Islet precursor cell (in vitro differentiated cells): ENCODE results near the gene BBX.
"Not testable (repeated sequence)": the region's sequence is repeated elsewhere in the genome, so short reads cannot be mapped to it uniquely, and the experiment has no call there.

ENCODE experiments used
- DNase-seq: peaks from one replicate; pipeline ENCODE4 v3.0.0-alpha.2; 2018

Gene BBX

GRCh38 chr3:107689355-107689754, 166.6 kb downstream of the BBX start:
- DNase-seq: no peak

GRCh38 chr3:107690522-107691138, 167.9 kb downstream of the BBX start:
- no peak for DNase-seq

GRCh38 chr3:107691984-107692383, 169.2 kb downstream of the BBX start:
- not testable (repeated sequence) for DNase-seq

DNA sequence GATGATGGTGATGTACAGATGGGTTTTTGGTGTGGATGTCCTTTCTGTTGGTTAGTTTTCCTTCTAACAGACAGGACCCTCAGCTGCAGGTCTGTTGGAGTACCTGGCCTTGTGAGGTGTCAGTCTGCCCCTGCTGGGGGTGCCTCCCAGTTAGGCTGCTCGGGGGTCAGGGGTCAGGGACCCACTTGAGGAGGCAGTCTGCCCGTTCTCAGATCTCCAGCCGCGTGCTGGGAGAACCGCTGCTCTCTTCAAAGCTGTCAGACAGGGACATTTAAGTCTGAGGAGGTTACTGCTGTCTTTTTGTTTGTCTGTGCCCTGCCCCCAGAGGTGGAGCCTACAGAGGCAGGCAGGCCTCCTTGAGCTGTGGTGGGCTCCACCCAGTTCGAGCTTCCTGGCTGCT, 174.6 kb downstream of the BBX start:
- not testable (repeated sequence) for DNase-seq

GRCh38 chr3:107697855-107698254, 175.1 kb downstream of the BBX start:
- DNase-seq: not testable (repeated sequence)

GRCh38 chr3:107699682-107700081, 176.9 kb downstream of the BBX start:
- DNase-seq: no peak

DNA sequence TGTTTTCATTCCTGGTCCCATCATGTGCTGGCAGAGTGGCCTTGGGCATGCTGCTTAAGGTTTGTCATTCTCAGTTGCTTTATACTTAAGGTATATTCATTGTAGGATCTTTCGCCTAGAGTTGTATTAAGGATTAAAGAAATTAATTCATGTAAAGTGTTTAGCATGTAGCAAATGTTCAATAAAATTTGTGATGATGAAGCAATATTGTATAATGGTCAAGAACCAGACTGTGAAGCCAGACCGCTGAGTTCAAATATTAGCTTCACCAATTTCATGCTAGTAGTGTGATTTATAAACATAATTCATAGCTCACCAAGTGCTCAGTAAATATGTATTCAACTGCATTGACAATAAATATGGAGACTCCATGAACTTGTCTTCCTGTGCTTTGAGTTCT, 178.5 kb downstream of the BBX start:
- no peak for DNase-seq

DNA sequence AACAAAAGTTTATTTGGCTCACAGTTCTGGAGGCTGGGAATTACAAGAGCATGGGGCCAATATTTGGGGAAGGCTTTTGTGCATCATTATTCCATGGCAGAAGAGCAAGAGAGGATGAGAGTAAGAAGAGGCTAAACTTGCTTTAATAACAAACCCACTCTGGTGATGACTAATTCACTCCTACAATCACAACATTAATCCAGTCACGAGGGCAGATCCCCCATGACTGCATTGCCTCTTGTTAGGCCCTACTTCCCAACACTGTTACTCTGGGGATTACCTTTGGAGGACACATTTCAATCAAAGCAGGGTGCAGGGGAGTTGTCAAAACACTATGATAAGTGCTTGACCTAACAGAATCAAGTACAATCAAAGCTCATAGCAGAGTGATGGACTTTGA, 181.7 kb downstream of the BBX start:
- no peak for DNase-seq

GRCh38 chr3:107705046-107705445, 182.3 kb downstream of the BBX start:
- no peak for DNase-seq

DNA sequence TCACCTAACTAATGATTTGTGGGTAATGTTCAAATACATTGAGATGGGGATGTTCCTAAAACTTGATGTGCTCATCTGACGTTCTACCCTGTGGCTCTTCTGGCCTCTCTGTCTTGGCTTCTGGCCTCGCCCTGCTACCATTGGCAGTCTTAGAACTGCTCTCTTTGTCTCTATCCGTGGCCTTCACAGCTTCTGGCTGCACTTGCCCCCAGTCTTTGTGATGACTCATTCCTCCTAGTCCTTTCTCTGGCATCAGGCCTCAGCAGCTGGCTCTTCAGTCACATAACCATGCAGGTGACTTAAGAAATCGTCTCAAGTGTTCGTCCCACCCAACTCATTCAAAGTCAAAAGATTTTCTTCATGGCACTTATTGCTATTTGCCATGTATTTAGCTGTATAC, 188.1 kb downstream of the BBX start:
- DNase-seq: peak; percentile 72

DNA sequence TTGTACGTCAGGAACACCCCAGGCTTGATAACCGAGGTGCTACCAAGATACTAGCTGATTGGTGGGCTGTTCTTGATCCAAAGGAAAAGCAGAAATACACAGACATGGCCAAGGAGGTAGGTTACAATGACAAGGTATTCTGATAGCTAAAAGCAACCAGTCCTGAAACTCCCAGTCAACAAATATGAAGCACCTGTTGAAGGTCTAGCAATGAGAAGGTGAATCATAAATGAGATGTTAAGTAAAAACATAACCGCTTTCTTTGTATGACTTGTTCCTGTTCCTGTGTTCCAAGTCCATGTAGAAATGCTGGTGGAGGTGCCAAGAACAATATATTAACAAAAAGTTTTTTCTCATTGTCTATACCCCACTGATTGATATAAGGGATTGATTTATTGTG, 194.0 kb downstream of the BBX start:
- no peak for DNase-seq

DNA sequence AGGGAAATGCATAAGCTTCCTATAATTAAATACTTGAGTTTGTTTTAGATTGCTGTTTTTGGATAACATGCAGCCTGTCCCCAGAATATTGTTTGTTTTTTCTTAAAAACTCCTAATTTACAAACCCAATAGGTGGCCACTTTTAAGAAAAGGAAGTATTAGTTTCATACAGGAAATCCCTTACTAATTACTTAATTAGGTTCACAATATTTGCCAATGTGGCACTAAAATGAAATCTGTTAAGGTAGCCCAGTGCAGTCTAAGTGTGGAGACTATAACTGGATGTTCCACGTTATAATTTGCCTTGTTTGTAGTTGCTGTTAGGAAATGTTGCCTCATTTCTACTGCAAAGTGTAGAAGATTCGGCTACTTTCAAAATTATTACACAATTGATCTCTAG, 195.8 kb downstream of the BBX start:
- DNase-seq: no peak

GRCh38 chr3:107727102-107727501, 204.3 kb downstream of the BBX start:
- DNase-seq: no peak

DNA sequence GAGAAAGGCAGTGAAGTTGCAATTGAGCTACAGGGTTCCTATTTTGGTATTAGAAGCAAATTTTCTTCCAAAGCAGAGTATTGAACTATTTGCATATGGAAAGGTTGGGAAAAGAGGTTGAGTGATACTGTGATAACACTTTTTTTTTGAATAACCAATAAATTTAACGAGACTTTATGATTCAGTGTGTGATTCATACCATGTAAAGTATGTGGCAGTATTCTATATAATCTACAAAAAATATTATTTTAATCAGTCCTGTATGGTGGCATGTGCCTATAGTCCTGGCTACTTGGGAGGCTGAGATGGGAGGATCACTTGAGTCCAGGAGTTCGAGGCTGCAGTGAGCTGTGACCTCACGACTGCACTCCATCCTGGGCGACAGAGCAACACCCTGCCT, 206.9 kb downstream of the BBX start:
- no peak for DNase-seq

- DNase-seq: no peak
Observed at GRCh38 chr3:107734317-107734716, 211.6 kb downstream of the BBX start.

- no peak for DNase-seq
Observed at GRCh38 chr3:107737914-107738313, 215.2 kb downstream of the BBX start.

- DNase-seq: peak; percentile 56
Observed at GRCh38 chr3:107738486-107739183, 215.9 kb downstream of the BBX start.

DNA sequence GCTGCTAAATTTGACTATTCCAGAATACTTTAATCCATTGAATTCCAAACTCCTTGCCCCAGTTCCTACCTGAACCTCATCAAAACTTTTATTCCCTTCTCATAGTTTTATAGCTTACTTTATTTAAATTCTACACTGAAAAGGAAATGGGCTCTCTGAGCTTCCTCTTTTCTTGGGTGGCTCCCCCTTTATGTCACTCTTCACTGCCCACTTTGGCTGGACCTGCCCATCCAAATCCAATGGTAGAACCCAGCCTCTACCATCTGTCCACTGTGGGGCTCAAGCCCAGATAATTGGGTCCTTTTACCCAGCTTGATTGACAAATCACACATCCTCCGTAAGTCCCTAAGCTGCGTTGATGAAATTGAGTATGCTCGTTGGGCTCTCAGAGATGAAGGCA, 216.5 kb downstream of the BBX start:
- no peak for DNase-seq

- no peak for DNase-seq
Observed at GRCh38 chr3:107740992-107741896, 218.5 kb downstream of the BBX start.

GRCh38 chr3:107745354-107745753, 222.6 kb downstream of the BBX start:
- no peak for DNase-seq

DNA sequence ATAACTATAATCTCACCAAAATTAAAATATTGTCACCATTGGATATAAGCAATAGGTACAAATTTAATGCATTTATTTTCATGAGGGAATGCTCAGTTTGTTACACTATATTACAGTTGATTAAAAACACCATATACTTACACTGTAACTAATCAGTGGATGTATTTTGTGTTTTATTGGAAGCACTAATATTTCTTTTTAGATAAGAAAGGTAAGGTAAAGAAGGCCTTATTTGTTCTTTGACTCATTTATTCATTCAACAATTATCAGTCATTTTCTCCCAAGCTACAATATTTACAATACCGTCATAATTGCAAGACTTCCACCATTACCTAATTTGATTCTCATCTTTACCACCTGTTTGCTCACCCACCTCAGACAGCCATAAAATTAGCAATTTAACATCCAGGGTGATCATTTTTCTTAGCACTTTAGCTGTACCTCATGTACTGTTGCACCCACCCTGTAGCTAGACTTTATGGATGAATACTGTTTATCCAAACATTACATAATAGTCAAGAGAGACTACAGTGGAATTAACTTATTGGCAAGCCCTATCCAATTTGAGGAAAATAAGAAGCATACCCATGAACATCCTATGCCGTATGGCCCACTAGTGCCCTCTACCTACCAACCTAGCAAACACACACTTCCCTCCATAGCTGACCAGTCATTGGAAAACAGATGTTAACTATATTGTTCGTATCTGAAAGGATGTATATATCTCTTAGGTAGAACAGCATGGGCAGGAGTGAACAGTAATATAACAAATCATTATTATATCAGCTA, 229.6 kb downstream of the BBX start:
- no peak for DNase-seq

GRCh38 chr3:107753494-107753893, 230.7 kb downstream of the BBX start:
- DNase-seq: peak; percentile 81

DNA sequence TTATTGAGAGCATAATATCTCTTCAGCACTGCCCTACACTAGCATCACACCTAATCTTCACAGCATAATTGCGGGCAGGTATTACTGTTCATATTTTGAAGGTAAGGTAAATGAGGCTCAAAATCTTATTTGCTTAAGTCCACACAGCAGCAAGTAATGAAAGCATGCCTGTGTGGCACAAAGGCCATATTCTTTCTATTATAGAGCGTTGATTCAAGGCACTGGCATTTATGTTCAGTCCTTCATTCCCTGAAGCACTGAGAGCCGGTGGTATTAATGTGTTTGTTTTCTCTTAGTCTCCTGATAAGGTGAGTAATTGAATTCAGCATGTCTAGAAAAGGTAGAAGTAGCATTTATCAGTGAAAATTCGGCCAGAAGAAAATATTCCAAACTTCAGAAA, 231.2 kb downstream of the BBX start:
- no peak for DNase-seq
